Stimulated activated naive CD8-positive, alpha-beta T cell treated with anti-CD3 and anti-CD28 coated beads, Interleukin-15, amount 100 ng/mL, for 72 hours (primary cell): Measurements from ENCODE around the gene CDH4.
A peak's percentile ranks its signal among the peaks of the same experiment; 100 is the strongest.

Experiments
- ATAC-seq: fragments of 150-1000 bp; cut with Tn5 transposase; 2 replicates; pipeline ENCODE4 v1.10.0; 2021; ENCODE audit warnings: mild to moderate bottlenecking, moderate library complexity
- DNase-seq, 2 donors: peaks; one replicate each; pipeline ENCODE4 v3.0.0; 2021 to 2022
- H3K27ac Mint-ChIP-seq, 2 donors: one replicate each; pipeline ENCODE4 v1.8.0; 2022; ENCODE audit warnings: mild to moderate bottlenecking in 2 of 2, mixed read lengths in 2 of 2, moderate library complexity in 2 of 2
- H3K27me3 Mint-ChIP-seq: one replicate; pipeline ENCODE4 v1.8.0; 2022; ENCODE audit warnings: mixed read lengths
- H3K4me1 Mint-ChIP-seq: one replicate; pipeline ENCODE4 v1.8.0; 2022; ENCODE audit warnings: mild to moderate bottlenecking, mixed read lengths
- H3K4me3 Mint-ChIP-seq, 2 donors: one replicate each; pipeline ENCODE4 v1.8.0; 2022; ENCODE audit warnings: mild to moderate bottlenecking in 2 of 2, mixed read lengths in 2 of 2, moderate library complexity in 1 of 2
- H3K9me3 Mint-ChIP-seq, 2 donors: one replicate each; pipeline ENCODE4 v1.8.0; 2022; ENCODE audit warnings: mixed read lengths in 2 of 2

Gene CDH4

GRCh38 chr20:61590236-61590635 is 338.2 kb downstream of the CDH4 start:
- H3K4me1 Mint-ChIP-seq = no peaks in the 10 kb centered on the region
- DNase-seq (no peak), ATAC-seq (no peak)
- peaks cover 9% of the 10 kb centered on the region for H3K27me3 Mint-ChIP-seq
- H3K4me3 Mint-ChIP-seq = no peak overlapping the region
- H3K27ac Mint-ChIP-seq = no peak overlapping the region
- H3K9me3 Mint-ChIP-seq = peaks cover 9 to 13% of the 10 kb centered on the region in 2 donors

- DNase-seq (no peak), ATAC-seq (no peak)
- Mint-ChIP-seq H3K4me3 (no peak overlapping the region), H3K9me3 (peaks cover 13 to 27% of the 10 kb centered on the region in 2 donors), H3K27ac (no peak overlapping the region), H3K4me1 (no peaks in the 10 kb centered on the region), H3K27me3 (peaks cover 5% of the 10 kb centered on the region)
These were observed 341.5 kb downstream of the CDH4 start for GRCh38 chr20:61593516-61593915.

DNA sequence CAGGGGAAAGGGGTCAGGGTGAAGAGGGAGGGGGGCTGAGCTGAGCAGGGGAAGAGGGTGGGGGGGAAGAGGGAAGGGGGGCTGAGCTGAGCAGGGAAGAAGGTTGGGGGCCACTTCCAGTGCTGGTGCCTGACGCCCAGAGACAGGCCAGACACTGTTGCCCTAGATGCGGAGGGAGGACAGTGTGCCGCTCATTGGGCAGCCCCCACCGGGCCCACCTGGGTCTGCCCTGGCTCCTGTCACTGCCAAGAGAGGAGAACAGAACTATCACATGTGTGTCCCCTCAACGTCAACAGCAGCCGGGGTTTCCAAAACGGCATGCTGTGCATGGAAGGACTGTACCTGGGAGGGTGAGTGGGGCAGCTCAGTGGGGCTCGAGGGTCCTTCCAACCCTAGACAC is 342.1 kb downstream of the CDH4 start:
- no peaks in the 10 kb centered on the region for H3K4me1 Mint-ChIP-seq
- H3K27ac Mint-ChIP-seq = no peak overlapping the region
- H3K27me3 Mint-ChIP-seq = no peaks in the 10 kb centered on the region
- DNase-seq (no peak), ATAC-seq (no peak)
- H3K4me3 Mint-ChIP-seq = no peak overlapping the region
- peaks cover 13 to 27% of the 10 kb centered on the region in 2 donors for H3K9me3 Mint-ChIP-seq

DNA sequence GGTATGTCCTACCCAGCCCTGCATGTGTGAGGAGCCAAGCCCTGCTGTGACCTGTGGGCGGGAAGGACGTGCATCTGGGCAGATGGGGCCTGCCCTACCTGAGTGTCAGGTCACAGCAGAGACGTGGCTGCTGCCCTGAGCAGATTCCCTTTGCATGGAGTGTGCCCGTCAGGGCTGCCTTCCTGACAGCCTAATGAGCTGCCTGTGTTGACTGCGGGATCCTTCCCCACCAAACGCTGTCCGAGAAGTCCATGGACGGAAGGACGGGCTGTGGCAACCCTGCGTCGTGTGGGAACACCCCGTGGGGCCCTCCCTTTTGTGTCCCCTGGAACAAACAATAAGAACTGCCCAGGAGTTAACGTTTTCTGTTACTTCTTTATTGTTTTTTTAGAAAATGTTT is 343.2 kb downstream of the CDH4 start:
- Mint-ChIP-seq H3K9me3 (peaks cover 13 to 27% of the 10 kb centered on the region in 2 donors), H3K4me3 (no peak overlapping the region), H3K4me1 (no peaks in the 10 kb centered on the region), H3K27ac (peak overlapping the region in 1 of 2 donors; percentile 9), H3K27me3 (peaks cover 7% of the 10 kb centered on the region)
- ATAC-seq (no peak), DNase-seq (no peak)

DNA sequence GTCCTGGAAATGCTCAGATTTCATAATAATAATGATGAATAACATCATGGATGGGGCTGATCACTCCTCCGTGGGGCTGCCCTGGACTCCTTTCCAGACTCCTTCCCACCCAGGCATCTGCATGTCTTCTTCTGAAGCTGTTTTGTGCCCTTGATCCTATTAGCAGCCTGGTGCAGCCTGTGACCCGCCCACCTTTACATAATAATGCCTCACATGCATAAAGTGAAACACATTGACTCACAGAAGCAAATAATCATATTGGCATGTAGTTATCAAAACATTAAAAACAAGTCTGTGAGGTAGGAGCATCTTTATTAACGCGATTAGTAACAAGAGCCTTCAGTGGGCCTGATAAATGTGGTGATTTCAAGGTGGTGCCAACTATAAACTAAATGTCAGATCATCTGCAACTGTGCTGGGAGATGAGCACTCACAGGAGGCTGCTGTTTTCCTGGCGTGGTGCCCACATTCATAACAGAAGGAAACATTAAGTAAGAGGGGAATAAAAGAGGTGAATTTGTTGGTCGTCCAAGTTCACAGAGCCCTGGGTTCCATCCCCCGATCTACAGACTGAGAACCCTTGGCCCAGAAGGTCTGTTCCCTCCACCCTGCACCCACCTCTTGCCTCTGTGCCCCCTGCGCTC is 344.7 kb downstream of the CDH4 start:
- no peak overlapping the region for H3K27ac Mint-ChIP-seq
- no peak overlapping the region for H3K4me3 Mint-ChIP-seq
- no peaks in the 10 kb centered on the region for H3K4me1 Mint-ChIP-seq
- peaks cover 7 to 27% of the 10 kb centered on the region in 2 donors for H3K9me3 Mint-ChIP-seq
- ATAC-seq = no peak
- DNase-seq = no peak
- peaks cover 7% of the 10 kb centered on the region for H3K27me3 Mint-ChIP-seq

GRCh38 chr20:61597996-61598395 is 345.9 kb downstream of the CDH4 start:
- Mint-ChIP-seq H3K4me1 (no peaks in the 10 kb centered on the region), H3K4me3 (no peak overlapping the region), H3K27me3 (peaks cover 7% of the 10 kb centered on the region), H3K27ac (no peak overlapping the region), H3K9me3 (peaks cover 0 to 23% of the 10 kb centered on the region in 2 donors)
- DNase-seq (no peak), ATAC-seq (no peak)

GRCh38 chr20:61598586-61598985 is 346.5 kb downstream of the CDH4 start:
- H3K27me3 Mint-ChIP-seq = peaks cover 7% of the 10 kb centered on the region
- ATAC-seq = no peak
- peaks cover 1 to 27% of the 10 kb centered on the region in 2 donors for H3K9me3 Mint-ChIP-seq
- H3K4me1 Mint-ChIP-seq = no peaks in the 10 kb centered on the region
- DNase-seq = no peak
- no peak overlapping the region for H3K4me3 Mint-ChIP-seq
- no peak overlapping the region for H3K27ac Mint-ChIP-seq

- Mint-ChIP-seq H3K9me3 (peaks cover 6 to 28% of the 10 kb centered on the region in 2 donors), H3K4me3 (no peak overlapping the region)
These were observed 347.0 kb downstream of the CDH4 start for GRCh38 chr20:61599061-61599531.

DNA sequence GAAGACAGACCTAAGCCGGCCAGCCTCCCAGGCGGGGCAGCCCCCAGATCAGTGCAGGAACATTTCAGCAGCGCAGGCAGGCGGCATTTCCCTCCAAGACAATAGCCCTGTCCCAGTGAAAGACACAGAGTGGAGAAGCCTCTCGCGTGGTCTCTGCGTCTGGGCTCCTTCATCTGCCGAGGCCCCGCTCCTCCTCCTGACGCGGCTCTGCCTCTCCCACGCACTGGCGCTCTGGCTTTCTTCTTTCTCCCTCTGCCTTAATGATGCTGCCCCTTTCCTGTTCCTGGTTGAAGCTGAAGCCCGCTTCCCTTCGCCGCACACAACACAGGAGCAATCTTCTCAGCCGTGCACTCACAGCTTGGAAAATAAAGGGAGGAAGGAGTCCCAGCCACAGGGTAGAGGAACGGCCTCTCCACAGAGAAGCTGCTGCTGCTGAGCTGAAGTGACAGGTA is 347.5 kb downstream of the CDH4 start:
- DNase-seq = no peak
- Mint-ChIP-seq H3K4me1 (no peaks in the 10 kb centered on the region), H3K27me3 (peaks cover 7% of the 10 kb centered on the region), H3K27ac (no peak overlapping the region), H3K9me3 (peaks cover 8 to 28% of the 10 kb centered on the region in 2 donors), H3K4me3 (no peak overlapping the region)
- ATAC-seq = no peak

More at GRCh38 chr20:61599061-61599531, 347.0 kb downstream of the CDH4 start:
- Mint-ChIP-seq H3K27ac (no peak overlapping the region), H3K27me3 (peaks cover 7% of the 10 kb centered on the region), H3K4me1 (no peaks in the 10 kb centered on the region)
- DNase-seq (no peak), ATAC-seq (no peak)

GRCh38 chr20:61600016-61600415 is 348.0 kb downstream of the CDH4 start:
- Mint-ChIP-seq H3K27ac (no peak overlapping the region), H3K4me1 (no peaks in the 10 kb centered on the region), H3K4me3 (no peak overlapping the region), H3K9me3 (peaks cover 8 to 28% of the 10 kb centered on the region in 2 donors), H3K27me3 (peaks cover 7% of the 10 kb centered on the region)
- ATAC-seq = no peak
- no peak for DNase-seq

GRCh38 chr20:61601361-61601760 is 349.3 kb downstream of the CDH4 start:
- Mint-ChIP-seq H3K9me3 (peaks cover 8 to 21% of the 10 kb centered on the region in 2 donors), H3K4me3 (no peak overlapping the region), H3K4me1 (no peaks in the 10 kb centered on the region), H3K27me3 (peaks cover 7% of the 10 kb centered on the region), H3K27ac (no peak overlapping the region)
- DNase-seq (no peak), ATAC-seq (no peak)

DNA sequence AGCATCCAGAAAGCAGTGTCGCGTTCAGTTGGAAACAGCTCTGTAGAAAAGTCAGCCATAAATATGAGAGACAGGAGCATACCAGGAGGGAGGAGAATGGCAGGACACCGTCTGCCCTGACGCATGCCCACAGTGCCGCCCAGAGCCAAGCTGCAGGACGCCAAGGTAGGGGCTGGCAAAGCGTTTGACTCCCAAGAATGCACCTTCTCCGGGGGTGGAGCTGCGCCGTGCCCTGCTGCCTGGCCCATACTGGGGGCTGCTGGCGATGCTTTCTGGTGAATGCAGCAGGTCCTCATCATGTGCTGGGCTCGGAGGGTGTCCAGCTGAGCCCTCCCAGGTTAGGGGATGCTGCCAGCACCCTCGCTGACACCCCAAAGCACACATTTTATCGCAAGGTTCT is 349.8 kb downstream of the CDH4 start:
- peaks cover 8 to 17% of the 10 kb centered on the region in 2 donors for H3K9me3 Mint-ChIP-seq
- no peak for ATAC-seq
- no peak overlapping the region for H3K4me3 Mint-ChIP-seq
- no peaks in the 10 kb centered on the region for H3K4me1 Mint-ChIP-seq
- peaks cover 7% of the 10 kb centered on the region for H3K27me3 Mint-ChIP-seq
- no peak for DNase-seq
- H3K27ac Mint-ChIP-seq = no peak overlapping the region

- no peaks in the 10 kb centered on the region for H3K4me1 Mint-ChIP-seq
- peaks cover 7% of the 10 kb centered on the region for H3K27me3 Mint-ChIP-seq
- no peak for DNase-seq
- H3K27ac Mint-ChIP-seq = no peak overlapping the region
- peaks cover 8 to 15% of the 10 kb centered on the region in 2 donors for H3K9me3 Mint-ChIP-seq
- ATAC-seq = no peak
- no peak overlapping the region for H3K4me3 Mint-ChIP-seq
These were observed 351.7 kb downstream of the CDH4 start for GRCh38 chr20:61603715-61604114.

GRCh38 chr20:61604549-61604948 is 352.5 kb downstream of the CDH4 start:
- Mint-ChIP-seq H3K27me3 (peaks cover 7% of the 10 kb centered on the region), H3K4me3 (no peak overlapping the region), H3K4me1 (no peaks in the 10 kb centered on the region), H3K27ac (no peak overlapping the region), H3K9me3 (peaks cover 8 to 15% of the 10 kb centered on the region in 2 donors)
- DNase-seq = no peak
- no peak for ATAC-seq

GRCh38 chr20:61605283-61605682 is 353.2 kb downstream of the CDH4 start:
- H3K27ac Mint-ChIP-seq = peak overlapping the region in 1 of 2 donors; percentile 30
- no peaks in the 10 kb centered on the region for H3K4me1 Mint-ChIP-seq
- no peak overlapping the region for H3K4me3 Mint-ChIP-seq
- H3K27me3 Mint-ChIP-seq = peaks cover under 1% of the 10 kb centered on the region
- DNase-seq (no peak), ATAC-seq (no peak)
- H3K9me3 Mint-ChIP-seq = peaks cover 8 to 15% of the 10 kb centered on the region in 2 donors

GRCh38 chr20:61605862-61606557 is 353.9 kb downstream of the CDH4 start:
- Mint-ChIP-seq H3K27ac (no peak overlapping the region), H3K4me1 (no peaks in the 10 kb centered on the region), H3K4me3 (no peak overlapping the region), H3K9me3 (peaks cover 8 to 15% of the 10 kb centered on the region in 2 donors), H3K27me3 (no peaks in the 10 kb centered on the region)
- DNase-seq (no peak), ATAC-seq (no peak)
